Stimulated activated CD8-positive, alpha-beta memory T cell treated with anti-CD3 and anti-CD28 coated beads, Interleukin-12 subunit alpha, Interleukin-12 subunit beta, amount 100 ng/mL, for 24 hours (primary cell): ENCODE data around the gene RUFY4.

Experiments used
- DNase-seq: peaks from one replicate; pipeline ENCODE4 v3.0.0-alpha.2; 2020; ENCODE audit errors: extremely low read depth

RUFY4 gene

GRCh38 chr2:218068721-218069334 lies at the start of gene RUFY4:
TSS of gene RUFY4 (plus strand) at chr2:218069253. CDS start at chr2:218070606, 1,353 bp downstream.
- peak; percentile 8 for DNase-seq

GRCh38 chr2:218019411-218020060 lies 49.5 kb upstream of the RUFY4 start:
- DNase-seq = no peak

- no peak for DNase-seq
Observed at GRCh38 chr2:218020281-218020680, 48.8 kb upstream of the RUFY4 start.

- no peak for DNase-seq
Observed at GRCh38 chr2:218020966-218021535, 48.0 kb upstream of the RUFY4 start.

GRCh38 chr2:218021536-218022071 lies 47.4 kb upstream of the RUFY4 start:
- DNase-seq = no peak

- no peak for DNase-seq
Observed at GRCh38 chr2:218022131-218022850, 46.8 kb upstream of the RUFY4 start.

- no peak for DNase-seq
Observed at GRCh38 chr2:218022851-218023530, 46.1 kb upstream of the RUFY4 start.

- no peak for DNase-seq
Observed at GRCh38 chr2:218023636-218024035, 45.4 kb upstream of the RUFY4 start.

- no peak for DNase-seq
Observed at GRCh38 chr2:218024336-218024735, 44.7 kb upstream of the RUFY4 start.

GRCh38 chr2:218024871-218025270 lies 44.2 kb upstream of the RUFY4 start:
- no peak for DNase-seq

GRCh38 chr2:218026244-218026643 lies 42.8 kb upstream of the RUFY4 start:
- no peak for DNase-seq

- no peak for DNase-seq
Observed at GRCh38 chr2:218026676-218027425, 42.2 kb upstream of the RUFY4 start.

GRCh38 chr2:218027426-218028188 lies 41.4 kb upstream of the RUFY4 start:
- no peak for DNase-seq

GRCh38 chr2:218028189-218028495 lies 40.9 kb upstream of the RUFY4 start:
- DNase-seq = no peak

GRCh38 chr2:218028562-218029348 lies 40.3 kb upstream of the RUFY4 start:
- DNase-seq = no peak

GRCh38 chr2:218029366-218030360 lies 39.4 kb upstream of the RUFY4 start:
- no peak for DNase-seq

- no peak for DNase-seq
Observed at GRCh38 chr2:218030409-218031195, 38.5 kb upstream of the RUFY4 start.

GRCh38 chr2:218031261-218031660 lies 37.8 kb upstream of the RUFY4 start:
- DNase-seq = no peak
